GM18505 (cell line): ENCODE results near the gene NFIC.
"Not testable (repeated sequence)": the region's sequence is repeated elsewhere in the genome, so short reads cannot be mapped to it uniquely, and the experiment has no call there.

Experiments
- ATAC-seq: cut with Tn5 transposase; IDR thresholded peaks from one replicate; pipeline ENCODE4 v1.9.1; 2021; ENCODE audit not compliant: unreplicated experiment
- POLR2A ChIP-seq: IDR thresholded peaks from 4 replicates; pipeline ENCODE4 v1.6.1; 2011; ENCODE audit warnings: borderline replicate concordance; ENCODE audit not compliant: insufficient read depth, insufficient read length; ENCODE audit errors: extremely low read depth

The NFIC gene

GRCh38 chr19:3386447-3387234, 20.3 kb downstream of the NFIC start:
- no peak for TF ChIP-seq POLR2A
- ATAC-seq, result no peak

GRCh38 chr19:3387645-3388589, 21.5 kb downstream of the NFIC start:
- ATAC-seq, result no peak
- TF ChIP-seq POLR2A, result no peak

GRCh38 chr19:3389446-3389778, 23.0 kb downstream of the NFIC start:
- no peak for TF ChIP-seq POLR2A
- no peak for ATAC-seq

- no peak for ATAC-seq
- no peak for TF ChIP-seq POLR2A
These were observed 23.5 kb downstream of the NFIC start for GRCh38 chr19:3389876-3390371.

GRCh38 chr19:3391911-3392310, 25.5 kb downstream of the NFIC start:
- not testable (repeated sequence) for ATAC-seq

GRCh38 chr19:3392480-3392879, 26.1 kb downstream of the NFIC start:
- no peak for TF ChIP-seq POLR2A
- ATAC-seq, result no peak

GRCh38 chr19:3396881-3397265, 30.5 kb downstream of the NFIC start:
- no peak for TF ChIP-seq POLR2A
- no peak for ATAC-seq

GRCh38 chr19:3397266-3398022, 31.1 kb downstream of the NFIC start:
- no peak for TF ChIP-seq POLR2A
- no peak for ATAC-seq

GRCh38 chr19:3398114-3398899, 31.9 kb downstream of the NFIC start:
- ATAC-seq, result no peak
- no peak for TF ChIP-seq POLR2A

- no peak for TF ChIP-seq POLR2A
- ATAC-seq, result no peak
These were observed 32.5 kb downstream of the NFIC start for GRCh38 chr19:3398900-3399278.

GRCh38 chr19:3399311-3399710, 32.9 kb downstream of the NFIC start:
- not testable (repeated sequence) for ATAC-seq

GRCh38 chr19:3401004-3401768, 34.8 kb downstream of the NFIC start:
- ATAC-seq, result no peak
- TF ChIP-seq POLR2A, result no peak
